WERI-Rb-1 (cell line): ENCODE measurements around the gene ADAT3.

Experiments used
- DNase-seq: peaks from one replicate; pipeline ENCODE4 v3.0.0-alpha.2; 2020
- H3K27ac ChIP-seq: fragments of 250-450 bp; sonication (Bioruptor Pico); 2 replicates; pipeline ENCODE4 v1.5.1; 2020; ENCODE audit warnings: mild to moderate bottlenecking, moderate library complexity
- H3K27me3 ChIP-seq: fragments of 250-450 bp; sonication (Bioruptor Pico); 2 replicates; pipeline ENCODE4 v1.5.1; 2021; ENCODE audit warnings: mild to moderate bottlenecking, low read depth, moderate library complexity; ENCODE audit not compliant: insufficient read depth, severe bottlenecking
- H3K36me3 ChIP-seq: fragments of 250-450 bp; sonication (Bioruptor Pico); 2 replicates; pipeline ENCODE4 v1.5.1; 2020; ENCODE audit warnings: mild to moderate bottlenecking, moderate library complexity
- H3K4me3 ChIP-seq: 2 replicates; pipeline ENCODE4 v1.5.1; 2011; ENCODE audit warnings: low read depth, mild to moderate bottlenecking, control low read depth, low read length
- H3K9me3 ChIP-seq: fragments of 250-450 bp; sonication (Bioruptor Pico); 2 replicates; pipeline ENCODE4 v1.5.1; 2021; ENCODE audit warnings: mild to moderate bottlenecking, moderate library complexity; ENCODE audit not compliant: severe bottlenecking
- CTCF ChIP-seq: IDR thresholded peaks from 2 replicates; pipeline ENCODE4 v1.5.1; 2011; ENCODE audit warnings: low read depth, mild to moderate bottlenecking, control low read depth, inconsistent platforms, low read length

The ADAT3 gene

GRCh38 chr19:1956868-1957492 is 51.8 kb downstream of the ADAT3 start:
- no peak for TF ChIP-seq CTCF
- Histone ChIP-seq H3K36me3 (peaks cover 6% of the 10 kb centered on the region; the same call in 1 of the 2 replicates), H3K27me3 (no peaks in the 10 kb centered on the region), H3K27ac (no peak overlapping the region), H3K4me3 (no peak overlapping the region), H3K9me3 (no peaks in the 10 kb centered on the region)
- no peak for DNase-seq

- H3K27ac ChIP-seq, result no peak overlapping the region
- no peaks in the 10 kb centered on the region for H3K27me3 ChIP-seq
- H3K9me3 ChIP-seq, result no peaks in the 10 kb centered on the region
- peaks cover 5% of the 10 kb centered on the region; the same call in 1 of the 2 replicates for H3K36me3 ChIP-seq
- no peak for TF ChIP-seq CTCF
- DNase-seq, result no peak
- no peak overlapping the region for H3K4me3 ChIP-seq
Observed at GRCh38 chr19:1957562-1958248, 52.5 kb downstream of the ADAT3 start.

- H3K4me3 ChIP-seq, result no peak overlapping the region
- DNase-seq, result no peak
- H3K27ac ChIP-seq, result no peak overlapping the region
- H3K27me3 ChIP-seq, result no peaks in the 10 kb centered on the region
- peaks cover 17% of the 10 kb centered on the region; the same call in 1 of the 2 replicates for H3K36me3 ChIP-seq
- no peak for TF ChIP-seq CTCF
- H3K9me3 ChIP-seq, result no peaks in the 10 kb centered on the region
Observed at GRCh38 chr19:1959928-1960589, 54.9 kb downstream of the ADAT3 start.

GRCh38 chr19:1961000-1961883 is 56.0 kb downstream of the ADAT3 start:
- Histone ChIP-seq H3K9me3 (no peaks in the 10 kb centered on the region), H3K36me3 (peaks cover 19% of the 10 kb centered on the region; the same call in 1 of the 2 replicates), H3K4me3 (no peak overlapping the region), H3K27ac (no peak overlapping the region), H3K27me3 (no peaks in the 10 kb centered on the region)
- TF ChIP-seq CTCF, result no peak
- DNase-seq, result no peak

GRCh38 chr19:1962674-1963073 is 57.5 kb downstream of the ADAT3 start:
- H3K27ac ChIP-seq, result no peak overlapping the region
- no peak for TF ChIP-seq CTCF
- peaks cover 23% of the 10 kb centered on the region; the same call in 1 of the 2 replicates for H3K36me3 ChIP-seq
- H3K4me3 ChIP-seq, result no peak overlapping the region
- no peak for DNase-seq
- H3K9me3 ChIP-seq, result no peaks in the 10 kb centered on the region
- no peaks in the 10 kb centered on the region for H3K27me3 ChIP-seq
